Measurements from ENCODE around the gene JAZF1. TPM values are rescaled to one million over a fixed set of nuclear protein-coding genes. Genes with fewer than 3 reads are reported as not detected.

JAZF1 gene
- total and polyA plus RNA-seq, 2 experiments from 2014 or later, result 9.5 to 12.1 TPM

- Histone ChIP-seq H3K4me2 (peak overlapping the region; percentile 32), H3K36me3 (replicated peaks; ENCODE audit: insufficient read depth, low read depth) (no peaks in the 10 kb centered on the region), H2AFZ (no peak overlapping the region), H3K27me3 (no peaks in the 10 kb centered on the region), H3K9me2 (replicated peaks; ENCODE audit: insufficient read depth) (no peaks in the 10 kb centered on the region), H3K27ac (peak overlapping the region; percentile 57), H3K79me2 (no peaks in the 10 kb centered on the region), H3K4me1 (ENCODE audit: insufficient read depth) (peaks cover 33% of the 10 kb centered on the region), H3K4me3 (no peak overlapping the region), H4K20me1 (ENCODE audit: insufficient read depth, poor library complexity, severe bottlenecking) (no peaks in the 10 kb centered on the region), H3K9me3 (ENCODE audit: low read depth) (no peaks in the 10 kb centered on the region)
- peak; percentile 85 for DNase-seq (ENCODE audit: low spot score)
- WGBS (ENCODE audit: low lambda C conversion rate, missing lambda C conversion rate), result 35% methylated on average over 6 of the region's 6 CpGs
- no peak for TF ChIP-seq CTCF (IDR thresholded peaks at IDR 0.05; ENCODE audit: poor library complexity)
- TF ChIP-seq EZH2 (IDR thresholded peaks at IDR 0.05; ENCODE audit: borderline replicate concordance), result no peak
- no peak for TF ChIP-seq EZH2phosphoT487 (IDR thresholded peaks at IDR 0.05; ENCODE audit: low read depth, severe bottlenecking, unreplicated experiment)
These were observed 143.2 kb downstream of the JAZF1 start for GRCh38 chr7:28037220-28038010.

GRCh38 chr7:28036696-28037095 lies 143.9 kb downstream of the JAZF1 start:
- Histone ChIP-seq H3K4me1 (ENCODE audit: insufficient read depth) (peaks cover 33% of the 10 kb centered on the region), H3K9me3 (ENCODE audit: low read depth) (no peaks in the 10 kb centered on the region), H3K9me2 (replicated peaks; ENCODE audit: insufficient read depth) (no peaks in the 10 kb centered on the region), H3K27ac (peak overlapping the region; percentile 57), H4K20me1 (ENCODE audit: insufficient read depth, poor library complexity, severe bottlenecking) (no peaks in the 10 kb centered on the region), H3K36me3 (replicated peaks; ENCODE audit: insufficient read depth, low read depth) (no peaks in the 10 kb centered on the region), H3K4me2 (peak overlapping the region; percentile 5), H3K4me3 (no peak overlapping the region), H3K27me3 (no peaks in the 10 kb centered on the region), H2AFZ (no peak overlapping the region), H3K79me2 (no peaks in the 10 kb centered on the region)
- DNase-seq (ENCODE audit: low spot score), result no peak
- TF ChIP-seq EZH2 (IDR thresholded peaks at IDR 0.05; ENCODE audit: borderline replicate concordance) (no peak), EZH2phosphoT487 (IDR thresholded peaks at IDR 0.05; ENCODE audit: low read depth, severe bottlenecking, unreplicated experiment) (no peak), CTCF (IDR thresholded peaks at IDR 0.05; ENCODE audit: poor library complexity) (no peak)
- 63% methylated on average over 3 of the region's 3 CpGs for WGBS (ENCODE audit: low lambda C conversion rate, missing lambda C conversion rate)

GRCh38 chr7:28033386-28033785 lies 147.2 kb downstream of the JAZF1 start:
- TF ChIP-seq EZH2 (IDR thresholded peaks at IDR 0.05; ENCODE audit: borderline replicate concordance) (no peak), CTCF (IDR thresholded peaks at IDR 0.05; ENCODE audit: poor library complexity) (no peak), EZH2phosphoT487 (IDR thresholded peaks at IDR 0.05; ENCODE audit: low read depth, severe bottlenecking, unreplicated experiment) (no peak)
- H3K36me3 ChIP-seq (replicated peaks; ENCODE audit: insufficient read depth, low read depth), result no peaks in the 10 kb centered on the region
- H3K4me2 ChIP-seq, result no peak overlapping the region
- H3K9me2 ChIP-seq (replicated peaks; ENCODE audit: insufficient read depth), result no peaks in the 10 kb centered on the region
- peaks cover 34% of the 10 kb centered on the region for H3K4me1 ChIP-seq (ENCODE audit: insufficient read depth)
- no peaks in the 10 kb centered on the region for H3K9me3 ChIP-seq (ENCODE audit: low read depth)
- no peak overlapping the region for H2AFZ ChIP-seq
- DNase-seq (ENCODE audit: low spot score), result no peak
- no peak overlapping the region for H3K4me3 ChIP-seq
- H4K20me1 ChIP-seq (ENCODE audit: insufficient read depth, poor library complexity, severe bottlenecking), result no peaks in the 10 kb centered on the region
- WGBS (ENCODE audit: low lambda C conversion rate, missing lambda C conversion rate), result 94% methylated on average over 4 of the region's 4 CpGs
- H3K27me3 ChIP-seq, result no peaks in the 10 kb centered on the region
- no peak overlapping the region for H3K27ac ChIP-seq
- no peaks in the 10 kb centered on the region for H3K79me2 ChIP-seq

Measured in hepatocyte (in vitro differentiated cells).